GM12874 (cell line): ENCODE results near the gene DDHD1.

ENCODE experiments used
- CTCF ChIP-seq: IDR thresholded peaks from 2 replicates; pipeline ENCODE4 v1.5.1; 2011; ENCODE audit warnings: low read depth, mild to moderate bottlenecking, control low read depth, low read length, moderate library complexity; ENCODE audit not compliant: insufficient read depth

Gene DDHD1

GRCh38 chr14:53032838-53033390, 120.2 kb downstream of the DDHD1 start:
- no peak for TF ChIP-seq CTCF

GRCh38 chr14:53032161-53032803, 120.8 kb downstream of the DDHD1 start:
- no peak for TF ChIP-seq CTCF

DNA sequence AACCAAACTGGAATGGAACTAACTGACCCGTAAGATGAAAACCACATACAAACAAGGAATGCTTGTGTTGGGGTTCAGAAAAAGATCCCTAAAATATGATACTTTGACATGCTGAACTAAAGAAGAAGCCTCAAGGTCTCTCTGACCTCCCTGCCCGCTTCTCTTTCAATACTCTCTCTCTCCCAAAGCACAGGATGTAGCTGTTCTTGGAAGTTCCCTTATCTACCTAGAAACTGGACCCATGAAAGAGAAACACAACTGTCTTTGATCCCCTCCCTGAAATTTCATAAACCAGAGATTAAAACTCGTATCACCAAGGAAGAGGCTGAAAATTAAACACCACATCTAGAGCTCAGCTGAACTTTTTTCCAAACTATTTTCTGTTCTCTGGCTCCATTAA, 125.6 kb downstream of the DDHD1 start:
- TF ChIP-seq CTCF = no peak

- no peak for TF ChIP-seq CTCF
Measured at GRCh38 chr14:53027041-53027440, 126.1 kb downstream of the DDHD1 start.

- TF ChIP-seq CTCF = no peak
Measured at GRCh38 chr14:53023325-53023724, 129.8 kb downstream of the DDHD1 start.

GRCh38 chr14:53022593-53022992, 130.5 kb downstream of the DDHD1 start:
- TF ChIP-seq CTCF = no peak

DNA sequence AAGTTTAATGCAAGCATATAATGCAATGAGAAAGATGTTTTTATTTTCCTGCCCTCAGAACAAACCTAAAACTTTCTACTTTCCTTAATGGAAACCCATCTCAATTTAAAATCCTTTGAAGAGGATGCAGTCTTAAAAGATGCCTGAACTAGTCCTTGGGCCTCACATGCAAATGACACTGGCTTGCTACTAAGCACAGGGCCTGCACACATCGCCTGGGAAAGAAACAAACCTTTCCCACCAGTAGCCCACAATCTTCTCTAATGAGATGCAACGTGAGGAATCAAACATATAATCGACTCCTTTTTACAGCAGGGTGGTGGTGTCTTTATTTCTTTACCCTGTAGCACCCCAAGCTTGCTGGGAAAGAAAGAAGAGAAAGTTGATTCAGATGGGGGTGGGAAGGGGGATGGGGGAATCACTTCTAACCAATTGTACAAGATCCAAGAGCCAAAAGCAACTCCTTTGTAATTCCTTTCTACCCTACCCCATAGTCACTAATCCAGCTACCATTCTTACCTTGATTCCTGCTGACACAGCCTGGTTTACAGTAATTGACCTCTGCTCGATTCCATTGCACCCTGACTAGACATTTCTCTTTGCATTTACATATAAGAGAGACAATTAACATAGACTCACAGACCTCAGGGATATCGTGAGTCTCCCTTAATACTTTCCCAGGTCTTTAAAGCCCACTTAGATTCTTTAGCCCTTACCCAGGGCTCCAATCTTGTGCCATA, 132.8 kb downstream of the DDHD1 start:
- no peak for TF ChIP-seq CTCF
